Measurements from ENCODE around the gene PNPLA5.

- TF ChIP-seq CTCF (CRISPR knock-in tag; IDR thresholded peaks at IDR 0.05) (no peak), REXO4 (CRISPR knock-in tag; IDR thresholded peaks at IDR 0.05; ENCODE audit: borderline replicate concordance) (no peak), ZNF251 (CRISPR knock-in tag; IDR thresholded peaks at IDR 0.05) (no peak), POLR2A (IDR thresholded peaks at IDR 0.05; ENCODE audit: insufficient read depth in 1 of 2, low read depth in 2 of 2, low read length in 2 of 2) (no peak)
Measured at GRCh38 chr22:43854121-43854785, 37.6 kb downstream of the PNPLA5 start.

All from HepG2 (cell line).